ENCODE measurements around the gene MYOZ3.

MYOZ3 gene

GRCh38 chr5:150663936-150664335 lies 2.9 kb downstream of the MYOZ3 start:
- Histone ChIP-seq H3K9me3 (ENCODE audit: control insufficient read depth, low read length) (no peaks in the 10 kb centered on the region), H3K27me3 (replicated peaks; ENCODE audit: control insufficient read depth, insufficient read depth, low read length) (peaks cover 6% of the 10 kb centered on the region), H3K9ac (ENCODE audit: low read length) (no peak overlapping the region), H3K4me3 (ENCODE audit: low read length) (no peak overlapping the region), H3K4me1 (ENCODE audit: control insufficient read depth, insufficient read depth, low read length) (no peaks in the 10 kb centered on the region), H3K36me3 (ENCODE audit: control insufficient read depth, insufficient read depth, low read length, severe bottlenecking) (no peaks in the 10 kb centered on the region)
- DNase-seq (ENCODE audit: low read depth) = no peak

GRCh38 chr5:150665044-150665443 lies 4.0 kb downstream of the MYOZ3 start:
- Histone ChIP-seq H3K27me3 (replicated peaks; ENCODE audit: control insufficient read depth, insufficient read depth, low read length) (peaks cover 6% of the 10 kb centered on the region), H3K4me1 (ENCODE audit: control insufficient read depth, insufficient read depth, low read length) (no peaks in the 10 kb centered on the region), H3K36me3 (ENCODE audit: control insufficient read depth, insufficient read depth, low read length, severe bottlenecking) (no peaks in the 10 kb centered on the region), H3K9me3 (ENCODE audit: control insufficient read depth, low read length) (no peaks in the 10 kb centered on the region), H3K9ac (ENCODE audit: low read length) (no peak overlapping the region), H3K4me3 (ENCODE audit: low read length) (no peak overlapping the region)
- no peak for DNase-seq (ENCODE audit: low read depth)

- no peaks in the 10 kb centered on the region for H3K27me3 ChIP-seq (replicated peaks; ENCODE audit: control insufficient read depth, insufficient read depth, low read length)
- H3K4me3 ChIP-seq (ENCODE audit: low read length) = no peak overlapping the region
- H3K4me1 ChIP-seq (ENCODE audit: control insufficient read depth, insufficient read depth, low read length) = peaks cover 24% of the 10 kb centered on the region
- H3K9ac ChIP-seq (ENCODE audit: low read length) = no peak overlapping the region
- H3K9me3 ChIP-seq (ENCODE audit: control insufficient read depth, low read length) = no peaks in the 10 kb centered on the region
- DNase-seq (ENCODE audit: low read depth) = no peak
- H3K36me3 ChIP-seq (ENCODE audit: control insufficient read depth, insufficient read depth, low read length, severe bottlenecking) = no peaks in the 10 kb centered on the region
These were observed 9.4 kb downstream of the MYOZ3 start for GRCh38 chr5:150670275-150670947.

- H3K9me3 ChIP-seq (ENCODE audit: control insufficient read depth, low read length) = no peaks in the 10 kb centered on the region
- H3K4me3 ChIP-seq (ENCODE audit: low read length) = no peak overlapping the region
- no peak for DNase-seq (ENCODE audit: low read depth)
- H3K4me1 ChIP-seq (ENCODE audit: control insufficient read depth, insufficient read depth, low read length) = peaks cover 24% of the 10 kb centered on the region
- H3K9ac ChIP-seq (ENCODE audit: low read length) = no peak overlapping the region
- H3K27me3 ChIP-seq (replicated peaks; ENCODE audit: control insufficient read depth, insufficient read depth, low read length) = no peaks in the 10 kb centered on the region
- H3K36me3 ChIP-seq (ENCODE audit: control insufficient read depth, insufficient read depth, low read length, severe bottlenecking) = no peaks in the 10 kb centered on the region
These were observed 9.9 kb downstream of the MYOZ3 start for GRCh38 chr5:150670948-150671310.

DNA sequence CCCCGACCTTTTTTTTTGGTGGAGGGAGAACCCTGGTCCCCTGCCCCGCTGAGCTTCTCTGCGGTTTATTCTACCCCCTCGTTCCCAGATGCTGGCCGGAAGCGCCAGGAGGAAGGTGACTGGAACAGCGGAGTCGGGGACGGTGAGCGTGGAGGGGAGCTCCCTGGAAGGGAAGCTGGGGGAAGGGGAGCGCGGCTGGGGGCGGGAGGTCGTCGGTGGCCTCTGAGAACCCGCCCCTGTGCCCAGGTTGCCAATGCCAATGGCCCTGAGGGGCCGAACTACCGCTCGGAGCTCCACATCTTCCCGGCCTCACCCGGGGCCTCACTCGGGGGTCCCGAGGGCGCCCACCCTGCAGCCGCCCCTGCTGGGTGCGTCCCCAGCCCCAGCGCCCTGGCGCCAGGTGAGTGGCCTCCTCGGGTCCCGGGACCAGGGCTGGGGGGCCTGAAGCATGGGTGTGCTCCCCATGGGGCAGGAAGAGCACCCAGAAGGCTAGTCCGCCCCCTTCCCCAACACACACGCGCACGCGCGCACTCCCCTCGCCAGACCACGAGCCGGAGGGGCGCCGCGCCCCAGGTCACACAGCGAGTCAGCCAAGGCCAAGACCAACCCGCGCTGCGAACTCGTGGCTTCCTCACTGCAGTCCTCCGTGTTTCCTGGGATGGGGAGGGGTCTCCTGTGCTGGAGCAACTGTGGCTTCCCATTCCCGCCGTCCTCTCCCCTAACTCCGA lies 10.6 kb downstream of the MYOZ3 start:
- no peaks in the 10 kb centered on the region for H3K27me3 ChIP-seq (replicated peaks; ENCODE audit: control insufficient read depth, insufficient read depth, low read length)
- H3K4me3 ChIP-seq (ENCODE audit: low read length) = peak overlapping the region; percentile 70
- no peaks in the 10 kb centered on the region for H3K9me3 ChIP-seq (ENCODE audit: control insufficient read depth, low read length)
- peaks cover 24% of the 10 kb centered on the region for H3K4me1 ChIP-seq (ENCODE audit: control insufficient read depth, insufficient read depth, low read length)
- peak; percentile 12 for DNase-seq (ENCODE audit: low read depth)
- H3K36me3 ChIP-seq (ENCODE audit: control insufficient read depth, insufficient read depth, low read length, severe bottlenecking) = no peaks in the 10 kb centered on the region
- H3K9ac ChIP-seq (ENCODE audit: low read length) = peak overlapping the region; percentile 27

GRCh38 chr5:150672237-150672883 lies 11.3 kb downstream of the MYOZ3 start:
- Histone ChIP-seq H3K4me1 (ENCODE audit: control insufficient read depth, insufficient read depth, low read length) (peaks cover 24% of the 10 kb centered on the region), H3K4me3 (ENCODE audit: low read length) (peak overlapping the region; percentile 70), H3K9ac (ENCODE audit: low read length) (no peak overlapping the region), H3K9me3 (ENCODE audit: control insufficient read depth, low read length) (no peaks in the 10 kb centered on the region), H3K36me3 (ENCODE audit: control insufficient read depth, insufficient read depth, low read length, severe bottlenecking) (no peaks in the 10 kb centered on the region), H3K27me3 (replicated peaks; ENCODE audit: control insufficient read depth, insufficient read depth, low read length) (no peaks in the 10 kb centered on the region)
- DNase-seq (ENCODE audit: low read depth) = peak; percentile 45

DNA sequence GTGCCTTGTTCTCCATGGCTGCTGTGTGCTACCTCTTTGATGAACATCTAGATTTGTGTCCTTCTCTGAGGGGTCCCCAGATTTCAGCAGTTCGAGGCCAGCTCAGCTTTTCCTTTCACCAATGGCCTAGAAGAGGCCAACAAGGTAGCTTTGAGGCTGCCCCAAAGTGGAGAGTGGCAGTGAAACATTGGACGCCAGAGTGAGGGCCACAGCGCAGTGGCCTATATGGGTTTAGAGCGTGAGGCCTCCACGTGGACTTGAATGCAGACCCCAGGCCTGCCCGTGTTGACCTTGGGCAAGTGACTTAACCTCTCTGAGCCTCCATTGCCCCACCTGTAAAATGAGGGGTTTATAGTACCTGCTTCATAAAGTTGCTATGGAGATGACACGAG lies 11.8 kb downstream of the MYOZ3 start:
- Histone ChIP-seq H3K4me1 (ENCODE audit: control insufficient read depth, insufficient read depth, low read length) (peaks cover 24% of the 10 kb centered on the region), H3K9ac (ENCODE audit: low read length) (no peak overlapping the region), H3K27me3 (replicated peaks; ENCODE audit: control insufficient read depth, insufficient read depth, low read length) (no peaks in the 10 kb centered on the region), H3K36me3 (ENCODE audit: control insufficient read depth, insufficient read depth, low read length, severe bottlenecking) (no peaks in the 10 kb centered on the region), H3K9me3 (ENCODE audit: control insufficient read depth, low read length) (no peaks in the 10 kb centered on the region), H3K4me3 (ENCODE audit: low read length) (peak overlapping the region; percentile 70)
- DNase-seq (ENCODE audit: low read depth) = no peak

DNA sequence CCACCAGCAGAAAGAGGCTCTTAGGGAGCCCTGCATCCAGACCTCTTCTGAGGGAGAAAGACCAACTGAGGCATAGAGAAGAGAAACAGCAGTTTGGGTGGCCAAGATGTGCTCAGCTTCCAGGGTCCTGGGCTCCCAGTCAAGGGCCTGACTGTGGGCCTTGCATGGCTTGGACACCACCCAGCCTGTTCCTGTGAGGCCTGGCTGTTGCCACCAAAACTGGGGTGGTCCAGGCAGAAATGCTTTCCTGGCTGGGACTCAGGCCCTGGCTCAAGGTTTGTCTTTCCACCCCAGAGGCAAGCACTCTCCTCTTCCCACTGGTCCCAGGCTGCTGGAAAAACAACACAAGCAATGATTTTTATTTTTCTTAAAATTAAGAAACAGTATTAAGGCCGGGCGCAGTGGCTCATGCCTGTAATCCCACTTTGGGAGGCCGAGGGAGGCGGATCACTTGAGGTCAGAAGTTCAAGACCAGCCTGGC lies 13.3 kb downstream of the MYOZ3 start:
- Histone ChIP-seq H3K9me3 (ENCODE audit: control insufficient read depth, low read length) (no peaks in the 10 kb centered on the region), H3K4me3 (ENCODE audit: low read length) (no peak overlapping the region), H3K27me3 (replicated peaks; ENCODE audit: control insufficient read depth, insufficient read depth, low read length) (no peaks in the 10 kb centered on the region), H3K36me3 (ENCODE audit: control insufficient read depth, insufficient read depth, low read length, severe bottlenecking) (peaks cover 4% of the 10 kb centered on the region), H3K9ac (ENCODE audit: low read length) (peak overlapping the region; percentile 33), H3K4me1 (ENCODE audit: control insufficient read depth, insufficient read depth, low read length) (peaks cover 24% of the 10 kb centered on the region)
- DNase-seq (ENCODE audit: low read depth) = no peak

- DNase-seq (ENCODE audit: low read depth) = no peak
- Histone ChIP-seq H3K9me3 (ENCODE audit: control insufficient read depth, low read length) (no peaks in the 10 kb centered on the region), H3K9ac (ENCODE audit: low read length) (peak overlapping the region; percentile 14), H3K36me3 (ENCODE audit: control insufficient read depth, insufficient read depth, low read length, severe bottlenecking) (peaks cover 4% of the 10 kb centered on the region), H3K4me3 (ENCODE audit: low read length) (no peak overlapping the region), H3K4me1 (ENCODE audit: control insufficient read depth, insufficient read depth, low read length) (peaks cover 24% of the 10 kb centered on the region), H3K27me3 (replicated peaks; ENCODE audit: control insufficient read depth, insufficient read depth, low read length) (no peaks in the 10 kb centered on the region)
These were observed 14.0 kb downstream of the MYOZ3 start for GRCh38 chr5:150675069-150675468.

DNA sequence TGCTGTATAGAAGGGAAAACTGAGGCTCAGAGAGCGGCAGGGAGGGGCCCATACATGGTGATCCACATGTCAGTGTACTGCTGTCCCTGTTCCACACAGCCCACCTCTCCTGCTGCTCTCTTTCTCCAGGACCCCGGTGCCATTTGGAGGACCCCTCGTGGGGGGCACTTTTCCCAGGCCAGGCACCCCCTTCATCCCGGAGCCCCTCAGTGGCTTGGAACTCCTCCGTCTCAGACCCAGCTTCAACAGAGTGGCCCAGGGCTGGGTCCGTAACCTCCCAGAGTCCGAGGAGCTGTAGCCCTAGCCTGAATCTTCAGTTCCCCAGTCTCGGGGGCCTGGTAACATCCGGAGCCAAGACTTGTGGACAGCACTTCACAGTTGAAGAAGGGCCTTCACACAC lies 15.5 kb downstream of the MYOZ3 start:
- DNase-seq (ENCODE audit: low read depth) = no peak
- Histone ChIP-seq H3K9me3 (ENCODE audit: control insufficient read depth, low read length) (no peaks in the 10 kb centered on the region), H3K4me3 (ENCODE audit: low read length) (no peak overlapping the region), H3K27me3 (replicated peaks; ENCODE audit: control insufficient read depth, insufficient read depth, low read length) (no peaks in the 10 kb centered on the region), H3K4me1 (ENCODE audit: control insufficient read depth, insufficient read depth, low read length) (peaks cover 24% of the 10 kb centered on the region), H3K9ac (ENCODE audit: low read length) (no peak overlapping the region), H3K36me3 (ENCODE audit: control insufficient read depth, insufficient read depth, low read length, severe bottlenecking) (peaks cover 4% of the 10 kb centered on the region)

DNA sequence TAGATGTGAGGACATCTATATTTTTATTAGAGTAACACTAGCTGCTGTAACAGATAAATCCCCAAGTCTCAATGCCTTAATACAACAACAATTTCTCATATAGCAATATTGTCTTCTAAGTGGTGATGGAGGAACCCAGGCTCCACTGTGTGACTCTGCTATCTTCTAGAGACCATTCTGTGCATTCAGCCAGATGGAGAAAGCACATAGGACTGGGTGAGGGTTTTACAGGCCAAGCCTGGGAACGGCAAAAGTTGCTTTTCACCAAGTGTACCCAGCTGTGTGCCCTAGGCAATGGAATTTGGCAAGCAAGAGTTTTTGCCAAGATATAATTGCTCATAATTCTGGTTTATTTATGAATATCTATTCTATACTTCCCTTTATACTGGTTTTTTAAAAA lies 28.1 kb downstream of the MYOZ3 start:
- Histone ChIP-seq H3K36me3 (ENCODE audit: control insufficient read depth, insufficient read depth, low read length, severe bottlenecking) (peaks cover 40% of the 10 kb centered on the region), H3K4me3 (ENCODE audit: low read length) (no peak overlapping the region), H3K27me3 (replicated peaks; ENCODE audit: control insufficient read depth, insufficient read depth, low read length) (no peaks in the 10 kb centered on the region), H3K9me3 (ENCODE audit: control insufficient read depth, low read length) (no peaks in the 10 kb centered on the region), H3K9ac (ENCODE audit: low read length) (no peak overlapping the region), H3K4me1 (ENCODE audit: control insufficient read depth, insufficient read depth, low read length) (no peaks in the 10 kb centered on the region)
- no peak for DNase-seq (ENCODE audit: low read depth)

Data from adipocyte (in vitro differentiated cells).